SH-SY5Y (cell line): ENCODE data around the gene SIX5.

Experiments used
- GATA2 ChIP-seq: IDR thresholded peaks from 2 replicates; pipeline ENCODE4 v1.6.1; 2011; ENCODE audit warnings: mild to moderate bottlenecking, low read depth, low read length
- GATA3 ChIP-seq: IDR thresholded peaks from 2 replicates; pipeline ENCODE4 v1.6.1; 2011; ENCODE audit warnings: low read depth, mild to moderate bottlenecking, low read length, moderate library complexity

GRCh38 chr19:45730368-45731288, 38.4 kb downstream of the SIX5 start, which contains the start of gene FBXO46:
- TF ChIP-seq GATA3 (no peak), GATA2 (no peak)
